HEK293 (cell line): ENCODE results near the gene EIF1.

ENCODE experiments used
- CTCF ChIA-PET: fragments of 350-600 bp; formaldehyde crosslinking; extraction: SDS; loops from one replicate; lab custom pipeline; 2021; ENCODE audit warnings: antibody characterized with exemption; lab: Yijun Ruan, JAX
- POLR2A ChIA-PET: fragments of 300-600 bp; formaldehyde crosslinking; extraction: SDS; loops from one replicate; lab custom pipeline; 2020; ENCODE audit warnings: antibody characterized with exemption, inconsistent platforms; lab: Yijun Ruan, JAX
- H3K27ac ChIP-seq: fragments of 200-500 bp; sonication (Bioruptor generic); 2 replicates; pipeline ENCODE4 v1.5.1; 2014; ENCODE audit warnings: low read depth, low read length, control low read depth, inconsistent platforms; ENCODE audit errors: extremely low read depth
- H3K36me3 ChIP-seq, 2 experiments: fragments of 200-500 bp in 1 of 2; sonication (Bioruptor generic) in 1 of 2; 1 replicate in 1 of 2; 2 replicates in 1 of 2; pipeline ENCODE4 v1.5.1; 2014 to 2017; ENCODE audit warnings: inconsistent platforms in 2 of 2, low read length in 2 of 2; ENCODE audit not compliant: control insufficient read depth in 2 of 2, insufficient read depth in 1 of 2
- H3K4me1 ChIP-seq: fragments of 200-500 bp; sonication (Bioruptor generic); 2 replicates; pipeline ENCODE4 v1.5.1; 2014; ENCODE audit warnings: mild to moderate bottlenecking, low read length, inconsistent platforms; ENCODE audit not compliant: control insufficient read depth, insufficient read depth
- H3K4me3 ChIP-seq: 2 replicates; pipeline ENCODE4 v1.5.1; 2011; ENCODE audit warnings: low read depth, mild to moderate bottlenecking, control low read depth, low read length, moderate library complexity
- H3K9me3 ChIP-seq: fragments of 200-500 bp; sonication (Bioruptor generic); 2 replicates; pipeline ENCODE4 v1.5.1; 2014; ENCODE audit warnings: low read depth, low read length, inconsistent platforms; ENCODE audit not compliant: control insufficient read depth, insufficient read depth
- HOXA7 ChIP-seq: sonication (generic); formaldehyde crosslinking; IDR thresholded peaks from 2 replicates; pipeline ENCODE4 v1.8.1; 2022; ENCODE audit warnings: missing genetic modification reagents, borderline replicate concordance
- KLF1 ChIP-seq: fragments of 450-650 bp; formaldehyde crosslinking; IDR thresholded peaks from 2 replicates; pipeline ENCODE4 v1.5.1; 2016; ENCODE audit warnings: missing biosample characterization, missing genetic modification characterization
- KLF10 ChIP-seq: fragments of 450-650 bp; IDR thresholded peaks from 2 replicates; pipeline ENCODE4 v1.5.1; 2018; ENCODE audit warnings: missing biosample characterization, mild to moderate bottlenecking, missing genetic modification characterization
- MZF1 ChIP-seq: fragments of 450-650 bp; formaldehyde crosslinking; IDR thresholded peaks from 2 replicates; pipeline ENCODE4 v1.5.1; 2017; ENCODE audit warnings: missing biosample characterization, missing genetic modification characterization, borderline replicate concordance
- SALL2 ChIP-seq: fragments of 450-650 bp; formaldehyde crosslinking; IDR thresholded peaks from 2 replicates; pipeline ENCODE4 v1.5.0; 2017; ENCODE audit warnings: missing biosample characterization, mild to moderate bottlenecking, missing genetic modification characterization, borderline replicate concordance
- SETDB1 ChIP-seq: IDR thresholded peaks from one replicate; pipeline ENCODE4 v1.6.1; 2017; ENCODE audit warnings: mild to moderate bottlenecking, low read length, moderate library complexity, mixed read lengths; ENCODE audit not compliant: insufficient read length
- YY1 ChIP-seq: fragments of 450-650 bp; formaldehyde crosslinking; IDR thresholded peaks from 2 replicates; pipeline ENCODE4 v1.5.1; 2018; ENCODE audit warnings: missing biosample characterization, missing genetic modification characterization
- ZBTB1 ChIP-seq: fragments of 450-650 bp; formaldehyde crosslinking; IDR thresholded peaks from 2 replicates; pipeline ENCODE4 v1.5.1; 2016; ENCODE audit warnings: missing biosample characterization, missing genetic modification characterization
- ZBTB21 ChIP-seq: fragments of 450-650 bp; formaldehyde crosslinking; IDR thresholded peaks from 2 replicates; pipeline ENCODE4 v1.5.1; 2017; ENCODE audit warnings: missing biosample characterization, missing genetic modification characterization
- ZNF138 ChIP-seq: fragments of 450-650 bp; formaldehyde crosslinking; IDR thresholded peaks from 2 replicates; pipeline ENCODE4 v1.5.1; 2016; ENCODE audit warnings: missing biosample characterization, missing genetic modification characterization, borderline replicate concordance
- ZNF140 ChIP-seq: fragments of 450-650 bp; formaldehyde crosslinking; IDR thresholded peaks from 2 replicates; pipeline ENCODE4 v1.5.1; 2016; ENCODE audit warnings: missing biosample characterization, missing genetic modification characterization
- ZNF155 ChIP-seq: fragments of 450-650 bp; formaldehyde crosslinking; IDR thresholded peaks from 2 replicates; pipeline ENCODE4 v1.5.1; 2016; ENCODE audit warnings: missing biosample characterization, missing genetic modification characterization
- ZNF24 ChIP-seq: fragments of 450-650 bp; formaldehyde crosslinking; IDR thresholded peaks from 2 replicates; pipeline ENCODE4 v1.5.1; 2016; ENCODE audit warnings: missing biosample characterization, missing genetic modification characterization
- ZNF266 ChIP-seq: fragments of 450-650 bp; formaldehyde crosslinking; IDR thresholded peaks from 2 replicates; pipeline ENCODE4 v1.5.1; 2016; ENCODE audit warnings: missing biosample characterization, missing genetic modification characterization, low read depth
- ZNF404 ChIP-seq: fragments of 450-650 bp; formaldehyde crosslinking; IDR thresholded peaks from 2 replicates; pipeline ENCODE4 v1.5.1; 2017; ENCODE audit warnings: missing biosample characterization, missing genetic modification characterization
- ZNF747 ChIP-seq: fragments of 450-650 bp; formaldehyde crosslinking; IDR thresholded peaks from 2 replicates; pipeline ENCODE4 v1.5.1; 2016; ENCODE audit warnings: missing biosample characterization, missing genetic modification characterization
- ZNF843 ChIP-seq: fragments of 450-650 bp; formaldehyde crosslinking; IDR thresholded peaks from 2 replicates; pipeline ENCODE4 v1.5.1; 2016; ENCODE audit warnings: missing biosample characterization, missing genetic modification characterization
- TF ChIP-seq, protein P1 (sequence below): fragments of 450-650 bp; formaldehyde crosslinking; IDR thresholded peaks from 2 replicates; pipeline ENCODE4 v1.5.1; 2016; ENCODE audit warnings: missing biosample characterization, missing genetic modification characterization, borderline replicate concordance
- TF ChIP-seq, protein P2 (sequence below): fragments of 450-650 bp; formaldehyde crosslinking; IDR thresholded peaks from 2 replicates; pipeline ENCODE4 v1.5.1; 2017; ENCODE audit warnings: missing biosample characterization, missing genetic modification characterization
- TF ChIP-seq, protein P3 (sequence below): fragments of 450-650 bp; formaldehyde crosslinking; IDR thresholded peaks from 2 replicates; pipeline ENCODE4 v1.5.1; 2016; ENCODE audit warnings: missing biosample characterization, missing genetic modification characterization
- TF ChIP-seq, protein P4 (sequence below): fragments of 450-650 bp; formaldehyde crosslinking; IDR thresholded peaks from 2 replicates; pipeline ENCODE4 v1.5.1; 2016; ENCODE audit warnings: missing biosample characterization, missing genetic modification characterization
- TF ChIP-seq, protein P5 (sequence below): fragments of 450-650 bp; formaldehyde crosslinking; IDR thresholded peaks from 2 replicates; pipeline ENCODE4 v1.5.1; 2016; ENCODE audit warnings: missing biosample characterization, missing genetic modification characterization

The EIF1 gene

DNA sequence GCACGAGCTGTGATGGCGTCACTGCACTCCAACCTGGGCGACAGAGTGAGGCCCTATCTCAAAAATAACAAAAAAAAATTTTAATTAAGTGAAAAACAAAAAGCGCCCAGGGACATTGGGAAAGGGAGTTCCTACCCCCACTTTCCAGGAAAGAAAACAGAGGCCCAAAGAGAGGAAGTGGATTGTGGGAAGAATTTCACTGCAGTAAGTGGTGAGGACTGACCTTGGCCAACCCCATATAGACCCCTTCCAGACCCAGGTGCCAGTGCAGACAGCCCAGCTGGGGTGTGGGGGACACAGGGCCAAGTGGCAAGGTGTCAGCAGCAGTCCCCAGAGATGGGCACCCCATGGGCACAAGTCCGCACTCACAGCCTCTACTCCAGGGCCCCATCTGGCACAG, 35.3 kb upstream of the EIF1 start:
- Histone ChIP-seq H3K9me3 (no peaks in the 10 kb centered on the region), H3K4me3 (no peak overlapping the region), H3K4me1 (no peaks in the 10 kb centered on the region; the same call in 1 of the 2 replicates), H3K36me3 (no peaks in the 10 kb centered on the region), H3K27ac (no peak overlapping the region)
- TF ChIP-seq SALL2 (tag by site-specific recombination) (no peak), MZF1 (tag by site-specific recombination) (no peak), ZNF138 (tag by site-specific recombination) (no peak), ZNF140 (no peak), KLF1 (tag by site-specific recombination) (no peak), ZNF843 (no peak), ZNF155 (tag by site-specific recombination) (no peak), YY1 (tag by site-specific recombination) (no peak), ZBTB1 (tag by site-specific recombination) (no peak), SETDB1 (no peak)
- TF ChIP-seq, protein P1, sequence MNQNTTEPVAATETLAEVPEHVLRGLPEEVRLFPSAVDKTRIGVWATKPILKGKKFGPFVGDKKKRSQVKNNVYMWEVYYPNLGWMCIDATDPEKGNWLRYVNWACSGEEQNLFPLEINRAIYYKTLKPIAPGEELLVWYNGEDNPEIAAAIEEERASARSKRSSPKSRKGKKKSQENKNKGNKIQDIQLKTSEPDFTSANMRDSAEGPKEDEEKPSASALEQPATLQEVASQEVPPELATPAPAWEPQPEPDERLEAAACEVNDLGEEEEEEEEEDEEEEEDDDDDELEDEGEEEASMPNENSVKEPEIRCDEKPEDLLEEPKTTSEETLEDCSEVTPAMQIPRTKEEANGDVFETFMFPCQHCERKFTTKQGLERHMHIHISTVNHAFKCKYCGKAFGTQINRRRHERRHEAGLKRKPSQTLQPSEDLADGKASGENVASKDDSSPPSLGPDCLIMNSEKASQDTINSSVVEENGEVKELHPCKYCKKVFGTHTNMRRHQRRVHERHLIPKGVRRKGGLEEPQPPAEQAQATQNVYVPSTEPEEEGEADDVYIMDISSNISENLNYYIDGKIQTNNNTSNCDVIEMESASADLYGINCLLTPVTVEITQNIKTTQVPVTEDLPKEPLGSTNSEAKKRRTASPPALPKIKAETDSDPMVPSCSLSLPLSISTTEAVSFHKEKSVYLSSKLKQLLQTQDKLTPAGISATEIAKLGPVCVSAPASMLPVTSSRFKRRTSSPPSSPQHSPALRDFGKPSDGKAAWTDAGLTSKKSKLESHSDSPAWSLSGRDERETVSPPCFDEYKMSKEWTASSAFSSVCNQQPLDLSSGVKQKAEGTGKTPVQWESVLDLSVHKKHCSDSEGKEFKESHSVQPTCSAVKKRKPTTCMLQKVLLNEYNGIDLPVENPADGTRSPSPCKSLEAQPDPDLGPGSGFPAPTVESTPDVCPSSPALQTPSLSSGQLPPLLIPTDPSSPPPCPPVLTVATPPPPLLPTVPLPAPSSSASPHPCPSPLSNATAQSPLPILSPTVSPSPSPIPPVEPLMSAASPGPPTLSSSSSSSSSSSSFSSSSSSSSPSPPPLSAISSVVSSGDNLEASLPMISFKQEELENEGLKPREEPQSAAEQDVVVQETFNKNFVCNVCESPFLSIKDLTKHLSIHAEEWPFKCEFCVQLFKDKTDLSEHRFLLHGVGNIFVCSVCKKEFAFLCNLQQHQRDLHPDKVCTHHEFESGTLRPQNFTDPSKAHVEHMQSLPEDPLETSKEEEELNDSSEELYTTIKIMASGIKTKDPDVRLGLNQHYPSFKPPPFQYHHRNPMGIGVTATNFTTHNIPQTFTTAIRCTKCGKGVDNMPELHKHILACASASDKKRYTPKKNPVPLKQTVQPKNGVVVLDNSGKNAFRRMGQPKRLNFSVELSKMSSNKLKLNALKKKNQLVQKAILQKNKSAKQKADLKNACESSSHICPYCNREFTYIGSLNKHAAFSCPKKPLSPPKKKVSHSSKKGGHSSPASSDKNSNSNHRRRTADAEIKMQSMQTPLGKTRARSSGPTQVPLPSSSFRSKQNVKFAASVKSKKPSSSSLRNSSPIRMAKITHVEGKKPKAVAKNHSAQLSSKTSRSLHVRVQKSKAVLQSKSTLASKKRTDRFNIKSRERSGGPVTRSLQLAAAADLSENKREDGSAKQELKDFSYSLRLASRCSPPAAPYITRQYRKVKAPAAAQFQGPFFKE (tag by site-specific recombination): no peak
- TF ChIP-seq, protein P2, sequence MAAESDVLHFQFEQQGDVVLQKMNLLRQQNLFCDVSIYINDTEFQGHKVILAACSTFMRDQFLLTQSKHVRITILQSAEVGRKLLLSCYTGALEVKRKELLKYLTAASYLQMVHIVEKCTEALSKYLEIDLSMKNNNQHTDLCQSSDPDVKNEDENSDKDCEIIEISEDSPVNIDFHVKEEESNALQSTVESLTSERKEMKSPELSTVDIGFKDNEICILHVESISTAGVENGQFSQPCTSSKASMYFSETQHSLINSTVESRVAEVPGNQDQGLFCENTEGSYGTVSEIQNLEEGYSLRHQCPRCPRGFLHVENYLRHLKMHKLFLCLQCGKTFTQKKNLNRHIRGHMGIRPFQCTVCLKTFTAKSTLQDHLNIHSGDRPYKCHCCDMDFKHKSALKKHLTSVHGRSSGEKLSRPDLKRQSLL (tag by site-specific recombination): no peak
- TF ChIP-seq, protein P3, sequence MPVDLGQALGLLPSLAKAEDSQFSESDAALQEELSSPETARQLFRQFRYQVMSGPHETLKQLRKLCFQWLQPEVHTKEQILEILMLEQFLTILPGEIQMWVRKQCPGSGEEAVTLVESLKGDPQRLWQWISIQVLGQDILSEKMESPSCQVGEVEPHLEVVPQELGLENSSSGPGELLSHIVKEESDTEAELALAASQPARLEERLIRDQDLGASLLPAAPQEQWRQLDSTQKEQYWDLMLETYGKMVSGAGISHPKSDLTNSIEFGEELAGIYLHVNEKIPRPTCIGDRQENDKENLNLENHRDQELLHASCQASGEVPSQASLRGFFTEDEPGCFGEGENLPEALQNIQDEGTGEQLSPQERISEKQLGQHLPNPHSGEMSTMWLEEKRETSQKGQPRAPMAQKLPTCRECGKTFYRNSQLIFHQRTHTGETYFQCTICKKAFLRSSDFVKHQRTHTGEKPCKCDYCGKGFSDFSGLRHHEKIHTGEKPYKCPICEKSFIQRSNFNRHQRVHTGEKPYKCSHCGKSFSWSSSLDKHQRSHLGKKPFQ: no peak
- POLR2A ChIA-PET: interaction anchor here (0.8 to 1.6 kb wide), 2 partner anchors 35 to 40 kb away, joined by 3 to 9 read pairs; partner anchors contain the start of gene EIF1
- CTCF ChIA-PET: interaction anchor here (0.5 to 15.7 kb wide), 8 partner anchors 12 to 1118 kb away, joined by 3 to 567 read pairs (median 4); no protein-coding TSS in a partner anchor

DNA sequence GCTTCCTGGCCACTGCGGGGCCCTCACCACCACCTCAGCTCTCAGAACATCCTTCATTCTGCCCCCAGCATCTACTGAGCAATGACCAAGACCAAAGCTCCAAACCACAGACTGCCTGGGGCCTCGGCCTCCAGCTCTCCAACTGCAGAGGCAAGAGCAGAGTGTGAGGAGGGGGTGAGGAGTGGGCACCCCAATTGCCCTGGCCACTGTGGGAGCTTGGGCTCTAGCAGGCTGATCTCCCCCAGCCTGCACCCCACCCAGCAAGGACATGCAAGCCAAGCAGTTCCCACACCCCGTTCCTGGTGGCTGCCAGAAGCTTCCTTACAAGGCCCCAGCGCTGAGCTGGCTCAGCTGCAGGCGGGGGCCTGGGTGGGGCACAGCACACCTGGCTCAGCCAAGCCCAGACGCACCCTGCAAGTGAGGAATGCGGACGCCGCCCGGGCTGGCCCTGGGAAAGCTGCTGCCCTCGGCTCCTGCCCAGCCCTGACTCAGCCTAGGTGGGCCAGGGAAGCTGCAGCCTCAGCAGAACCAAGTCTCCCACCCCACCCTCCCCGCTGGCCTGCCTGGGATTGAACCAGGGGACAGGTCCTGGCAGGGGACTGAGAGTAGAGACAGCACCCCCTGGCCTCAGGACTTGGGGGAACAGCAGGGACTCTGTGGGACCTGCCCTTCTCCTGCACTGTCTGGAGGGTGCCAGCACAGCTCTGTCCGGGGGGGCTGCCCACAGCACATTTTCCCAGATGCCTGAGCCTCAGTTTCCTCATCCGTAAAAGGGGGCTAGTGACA, 34.6 kb upstream of the EIF1 start:
- POLR2A ChIA-PET: interaction anchor here (0.8 to 1.6 kb wide), 3 partner anchors 34 to 41 kb away, joined by 3 to 9 read pairs (median 3); partner anchors contain the start of gene EIF1
- Histone ChIP-seq H3K27ac (no peak overlapping the region), H3K9me3 (no peaks in the 10 kb centered on the region), H3K4me3 (no peak overlapping the region), H3K36me3 (no peaks in the 10 kb centered on the region), H3K4me1 (no peaks in the 10 kb centered on the region; the same call in 1 of the 2 replicates)
- CTCF ChIA-PET: interaction anchor here (1.1 to 15.7 kb wide), 4 partner anchors 11 to 1119 kb away, joined by 3 to 567 read pairs (median 212); no protein-coding TSS in a partner anchor
- TF ChIP-seq HOXA7 (CRISPR knock-in tag) (no peak), ZNF266 (no peak), KLF1 (tag by site-specific recombination) (peak; percentile 100), ZNF747 (tag by site-specific recombination) (no peak), ZBTB21 (tag by site-specific recombination) (no peak), ZNF404 (no peak), KLF10 (no peak), ZNF24 (tag by site-specific recombination) (no peak)
- TF ChIP-seq, protein P4, sequence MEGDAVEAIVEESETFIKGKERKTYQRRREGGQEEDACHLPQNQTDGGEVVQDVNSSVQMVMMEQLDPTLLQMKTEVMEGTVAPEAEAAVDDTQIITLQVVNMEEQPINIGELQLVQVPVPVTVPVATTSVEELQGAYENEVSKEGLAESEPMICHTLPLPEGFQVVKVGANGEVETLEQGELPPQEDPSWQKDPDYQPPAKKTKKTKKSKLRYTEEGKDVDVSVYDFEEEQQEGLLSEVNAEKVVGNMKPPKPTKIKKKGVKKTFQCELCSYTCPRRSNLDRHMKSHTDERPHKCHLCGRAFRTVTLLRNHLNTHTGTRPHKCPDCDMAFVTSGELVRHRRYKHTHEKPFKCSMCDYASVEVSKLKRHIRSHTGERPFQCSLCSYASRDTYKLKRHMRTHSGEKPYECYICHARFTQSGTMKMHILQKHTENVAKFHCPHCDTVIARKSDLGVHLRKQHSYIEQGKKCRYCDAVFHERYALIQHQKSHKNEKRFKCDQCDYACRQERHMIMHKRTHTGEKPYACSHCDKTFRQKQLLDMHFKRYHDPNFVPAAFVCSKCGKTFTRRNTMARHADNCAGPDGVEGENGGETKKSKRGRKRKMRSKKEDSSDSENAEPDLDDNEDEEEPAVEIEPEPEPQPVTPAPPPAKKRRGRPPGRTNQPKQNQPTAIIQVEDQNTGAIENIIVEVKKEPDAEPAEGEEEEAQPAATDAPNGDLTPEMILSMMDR (tag by site-specific recombination): no peak
- TF ChIP-seq, protein P5, sequence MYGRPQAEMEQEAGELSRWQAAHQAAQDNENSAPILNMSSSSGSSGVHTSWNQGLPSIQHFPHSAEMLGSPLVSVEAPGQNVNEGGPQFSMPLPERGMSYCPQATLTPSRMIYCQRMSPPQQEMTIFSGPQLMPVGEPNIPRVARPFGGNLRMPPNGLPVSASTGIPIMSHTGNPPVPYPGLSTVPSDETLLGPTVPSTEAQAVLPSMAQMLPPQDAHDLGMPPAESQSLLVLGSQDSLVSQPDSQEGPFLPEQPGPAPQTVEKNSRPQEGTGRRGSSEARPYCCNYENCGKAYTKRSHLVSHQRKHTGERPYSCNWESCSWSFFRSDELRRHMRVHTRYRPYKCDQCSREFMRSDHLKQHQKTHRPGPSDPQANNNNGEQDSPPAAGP (tag by site-specific recombination): peak; percentile 84
